HG03175 (cell line): Measurements from ENCODE around the gene GJD2.

Experiments
- ATAC-seq: cut with Tn5 transposase; IDR thresholded peaks from one replicate; pipeline ENCODE4 v1.9.1; 2021; ENCODE audit warnings: mild to moderate bottlenecking, moderate library complexity; ENCODE audit not compliant: unreplicated experiment

The GJD2 gene

GRCh38 chr15:34726406-34727100 lies 28.2 kb downstream of the GJD2 start:
- no peak for ATAC-seq

GRCh38 chr15:34725556-34725955 lies 29.2 kb downstream of the GJD2 start:
- no peak for ATAC-seq

GRCh38 chr15:34724481-34724880 lies 30.3 kb downstream of the GJD2 start:
- no peak for ATAC-seq

- no peak for ATAC-seq
Measured at GRCh38 chr15:34722439-34722836, 32.4 kb downstream of the GJD2 start.

GRCh38 chr15:34721802-34722438 lies 32.9 kb downstream of the GJD2 start:
- no peak for ATAC-seq

- ATAC-seq = no peak
Measured at GRCh38 chr15:34721157-34721801, 33.5 kb downstream of the GJD2 start.

GRCh38 chr15:34719695-34720094 lies 35.1 kb downstream of the GJD2 start:
- no peak for ATAC-seq

- no peak for ATAC-seq
Measured at GRCh38 chr15:34718681-34719665, 35.8 kb downstream of the GJD2 start.

GRCh38 chr15:34717729-34718128 lies 37.1 kb downstream of the GJD2 start:
- ATAC-seq = no peak

GRCh38 chr15:34716111-34716510 lies 38.7 kb downstream of the GJD2 start:
- ATAC-seq = no peak

- no peak for ATAC-seq
Measured at GRCh38 chr15:34714476-34715121, 40.2 kb downstream of the GJD2 start.

GRCh38 chr15:34713635-34714034 lies 41.2 kb downstream of the GJD2 start:
- ATAC-seq = no peak

GRCh38 chr15:34709866-34710265 lies 44.9 kb downstream of the GJD2 start:
- no peak for ATAC-seq

GRCh38 chr15:34708422-34708821 lies 46.4 kb downstream of the GJD2 start:
- ATAC-seq = no peak

- ATAC-seq = no peak
Measured at GRCh38 chr15:34701536-34701935, 53.3 kb downstream of the GJD2 start.
